ENCODE measurements around the gene CCDC73. TPM values are rescaled to one million over a fixed set of nuclear protein-coding genes. Genes with fewer than 3 reads are reported as not detected.

Gene CCDC73
- total RNA-seq, 1 experiment from 2014 or later: not detected

- Mint-ChIP-seq H3K27me3 (ENCODE audit: low read depth) (no peaks in the 10 kb centered on the region), H3K27ac (no peak overlapping the region), H3K4me1 (peaks cover 4% of the 10 kb centered on the region), H3K36me3 (no peaks in the 10 kb centered on the region), H3K9me3 (peaks cover 13% of the 10 kb centered on the region), H3K4me3 (no peak overlapping the region)
- no peak for DNase-seq (ENCODE audit: low spot score)
- CTCF ChIA-PET: interaction anchor here (0.6 kb wide), 1 partner anchor 185 kb away, joined by 3 read pairs; no protein-coding TSS in a partner anchor
- no peak for TF ChIP-seq CDX4 (CRISPR knock-in tag; IDR thresholded peaks at IDR 0.05; ENCODE audit: borderline replicate concordance)
- no peak for TF ChIP-seq ZNF416 (CRISPR knock-in tag; IDR thresholded peaks at IDR 0.05)
- no peak for TF ChIP-seq FOXK1 (CRISPR knock-in tag; IDR thresholded peaks at IDR 0.05)
- no peak for TF ChIP-seq ATF1 (CRISPR knock-in tag; IDR thresholded peaks at IDR 0.05)
- TF ChIP-seq MLX (CRISPR knock-in tag; IDR thresholded peaks at IDR 0.05): no peak
- TF ChIP-seq ZSCAN18 (CRISPR knock-in tag; IDR thresholded peaks at IDR 0.05): no peak
- TF ChIP-seq ERG (CRISPR knock-in tag; IDR thresholded peaks at IDR 0.05): no peak
- no peak for TF ChIP-seq ZNF263 (CRISPR knock-in tag; IDR thresholded peaks at IDR 0.05; ENCODE audit: low read depth)
- no peak for TF ChIP-seq ZNF232 (CRISPR knock-in tag; IDR thresholded peaks at IDR 0.05)
- TF ChIP-seq NR2C2 (CRISPR knock-in tag; IDR thresholded peaks at IDR 0.05): no peak
- TF ChIP-seq ETV6 (CRISPR knock-in tag; IDR thresholded peaks at IDR 0.05): no peak
- no peak for TF ChIP-seq RELA (CRISPR knock-in tag; IDR thresholded peaks at IDR 0.05; ENCODE audit: borderline replicate concordance)
- TF ChIP-seq SOX15 (CRISPR knock-in tag; IDR thresholded peaks at IDR 0.05): no peak
- TF ChIP-seq OVOL2 (CRISPR knock-in tag; IDR thresholded peaks at IDR 0.05; ENCODE audit: borderline replicate concordance): no peak
- TF ChIP-seq ZNF423 (CRISPR knock-in tag; IDR thresholded peaks at IDR 0.05): no peak
- no peak for TF ChIP-seq GABPB1 (CRISPR knock-in tag; IDR thresholded peaks at IDR 0.05)
- no peak for TF ChIP-seq PRDM15 (CRISPR knock-in tag; IDR thresholded peaks at IDR 0.05)
- no peak for TF ChIP-seq ATF2 (CRISPR knock-in tag; IDR thresholded peaks at IDR 0.05; ENCODE audit: borderline replicate concordance, low read depth)
- POLR2A ChIA-PET: no interaction called here
- ATAC-seq: no peak
These were observed 177.6 kb downstream of the CCDC73 start for GRCh38 chr11:32616903-32617302.
